GM21367 (cell line): Measurements from ENCODE around the gene IRF6.
"Not testable (repeated sequence)": the region's sequence is repeated elsewhere in the genome, so short reads cannot be mapped to it uniquely, and the experiment has no call there.

Experiments used
- ATAC-seq: cut with Tn5 transposase; IDR thresholded peaks from one replicate; pipeline ENCODE4 v1.9.1; 2021; ENCODE audit not compliant: unreplicated experiment

The IRF6 gene

GRCh38 chr1:209823143-209824041 lies 17.4 kb upstream of the IRF6 start:
- peak; percentile 38 for ATAC-seq

- ATAC-seq, result no peak
Observed at GRCh38 chr1:209822706-209823105, 16.8 kb upstream of the IRF6 start.

- ATAC-seq, result no peak
Observed at GRCh38 chr1:209820986-209821385, 15.0 kb upstream of the IRF6 start.

- ATAC-seq, result no peak
Observed at GRCh38 chr1:209819058-209819457, 13.1 kb upstream of the IRF6 start.

- no peak for ATAC-seq
Observed at GRCh38 chr1:209817691-209818090, 11.7 kb upstream of the IRF6 start.

- no peak for ATAC-seq
Observed at GRCh38 chr1:209816923-209817322, 11.0 kb upstream of the IRF6 start.

- no peak for ATAC-seq
Observed at GRCh38 chr1:209815931-209816341, 10.0 kb upstream of the IRF6 start.

GRCh38 chr1:209815490-209815889 lies 9.5 kb upstream of the IRF6 start:
- ATAC-seq, result no peak

- no peak for ATAC-seq
Observed at GRCh38 chr1:209813902-209814301, 8.0 kb upstream of the IRF6 start.

GRCh38 chr1:209810783-209811182 lies 4.8 kb upstream of the IRF6 start:
- no peak for ATAC-seq

- ATAC-seq, result no peak
Observed at GRCh38 chr1:209809611-209810010, 3.7 kb upstream of the IRF6 start.

- ATAC-seq, result no peak
Observed at GRCh38 chr1:209808059-209808581, 2.2 kb upstream of the IRF6 start.

- ATAC-seq, result no peak
Observed at GRCh38 chr1:209807509-209807908, 1.6 kb upstream of the IRF6 start.

GRCh38 chr1:209805341-209805781 lies 581 bp downstream of the IRF6 start:
- no peak for ATAC-seq

GRCh38 chr1:209803568-209803967 lies 2.4 kb downstream of the IRF6 start:
- ATAC-seq, result no peak

GRCh38 chr1:209802780-209803152 lies 3.2 kb downstream of the IRF6 start:
- no peak for ATAC-seq

- no peak for ATAC-seq
Observed at GRCh38 chr1:209802117-209802779, 3.7 kb downstream of the IRF6 start.

- no peak for ATAC-seq
Observed at GRCh38 chr1:209800984-209801834, 4.7 kb downstream of the IRF6 start.

- no peak for ATAC-seq
Observed at GRCh38 chr1:209797978-209798639, 7.8 kb downstream of the IRF6 start.

GRCh38 chr1:209793711-209794110 lies 12.2 kb downstream of the IRF6 start:
- ATAC-seq, result not testable (repeated sequence)

GRCh38 chr1:209791920-209792319 lies 14.0 kb downstream of the IRF6 start:
- no peak for ATAC-seq
